Measurements from ENCODE around the gene USE1.

DNA sequence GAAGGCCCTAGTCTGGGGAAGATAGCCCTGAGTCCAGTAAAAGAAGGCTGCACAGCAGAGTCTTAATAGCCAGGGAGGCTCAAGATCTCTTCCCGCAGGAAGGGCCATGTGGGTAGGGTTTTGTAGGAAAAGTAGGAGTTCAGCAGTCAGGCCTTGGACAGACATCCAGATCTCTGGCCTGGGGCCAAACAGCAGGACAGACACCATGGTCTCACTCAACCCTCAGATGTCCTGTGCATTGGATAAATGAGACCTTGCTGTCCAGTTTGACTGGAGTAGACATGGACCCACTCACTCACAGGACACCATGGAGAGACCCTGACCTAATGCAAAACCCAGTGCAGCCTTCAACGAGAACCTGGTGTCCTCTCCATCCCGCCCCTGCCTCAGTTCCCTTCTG is 14.7 kb downstream of the USE1 start:
- TF ChIP-seq CTCF (conservative IDR thresholded peaks at IDR 0.05; ENCODE audit: low read length) (no peak), EZH2phosphoT487 (IDR thresholded peaks at IDR 0.05; ENCODE audit: borderline replicate concordance) (no peak)
